ENCODE results near the gene PIK3CD. TPM values are rescaled to one million over a fixed set of nuclear protein-coding genes. Genes with fewer than 3 reads are reported as not detected.

PIK3CD gene
- total and polyA plus RNA-seq, 9 donors, result 1.4 to 3.5 (median 2.2) TPM

GRCh38 chr1:9766759-9767442, 115.4 kb downstream of the PIK3CD start:
- H3K4me3 ChIP-seq (ENCODE audit: low read length), result no peak overlapping the region
- H3K9me3 ChIP-seq (replicated peaks; ENCODE audit: control insufficient read depth, low read depth, low read length), result no peaks in the 10 kb centered on the region
- H3K36me3 ChIP-seq (ENCODE audit: control insufficient read depth, insufficient read depth, low read length), result peaks cover 3% of the 10 kb centered on the region
- H3K27ac ChIP-seq (ENCODE audit: low read length), result no peak overlapping the region
- DNase-seq, result no peak
- WGBS (ENCODE audit: insufficient coverage), result 98% methylated on average over 8 of the region's 15 CpGs
- peaks cover 6% of the 10 kb centered on the region for H3K4me1 ChIP-seq (ENCODE audit: control insufficient read depth, insufficient read depth, low read length)
- H3K27me3 ChIP-seq (ENCODE audit: control insufficient read depth, insufficient read depth, low read length), result no peaks in the 10 kb centered on the region

DNA sequence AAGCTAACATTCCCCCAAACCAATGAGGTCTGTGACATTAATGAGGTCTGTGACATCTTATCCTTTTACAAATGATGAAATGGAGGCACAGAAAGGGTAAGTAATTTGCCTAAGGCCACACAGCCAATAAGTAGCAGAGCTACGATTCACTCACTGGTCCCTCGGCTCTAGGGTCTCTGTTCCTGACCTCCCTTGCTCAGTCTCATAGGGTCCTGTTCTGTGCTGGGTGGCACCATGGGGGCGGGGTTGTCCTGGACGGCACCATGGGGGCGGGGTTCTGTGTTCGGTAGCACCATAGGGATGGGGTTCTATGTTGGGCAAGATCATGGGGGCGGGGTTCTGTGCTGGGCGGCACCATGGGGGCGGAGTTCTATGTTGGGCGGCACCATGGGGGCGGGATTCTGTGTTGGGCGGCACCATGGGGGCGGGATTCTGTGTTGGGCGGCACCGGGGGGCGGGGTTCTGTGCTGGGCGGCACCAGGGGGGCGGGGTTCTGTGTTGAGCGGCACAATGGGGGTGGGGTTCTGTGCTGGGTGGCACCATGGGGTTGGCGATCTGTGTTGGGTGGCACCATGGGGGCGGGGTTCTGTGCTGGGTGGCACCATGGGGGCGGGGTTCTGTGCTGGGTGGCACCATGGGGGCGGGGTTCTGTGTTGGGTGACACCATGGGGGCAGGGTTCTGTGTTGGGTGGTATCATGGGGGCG, 116.6 kb downstream of the PIK3CD start:
- no peak for DNase-seq
- Histone ChIP-seq H3K36me3 (ENCODE audit: control insufficient read depth, insufficient read depth, low read length) (peaks cover 10% of the 10 kb centered on the region), H3K9me3 (replicated peaks; ENCODE audit: control insufficient read depth, low read depth, low read length) (no peaks in the 10 kb centered on the region), H3K4me1 (ENCODE audit: control insufficient read depth, insufficient read depth, low read length) (peaks cover 4% of the 10 kb centered on the region), H3K27me3 (ENCODE audit: control insufficient read depth, insufficient read depth, low read length) (no peaks in the 10 kb centered on the region), H3K4me3 (ENCODE audit: low read length) (no peak overlapping the region), H3K27ac (ENCODE audit: low read length) (no peak overlapping the region)
- WGBS (ENCODE audit: insufficient coverage), result 92% methylated on average over 9 of the region's 24 CpGs

DNA sequence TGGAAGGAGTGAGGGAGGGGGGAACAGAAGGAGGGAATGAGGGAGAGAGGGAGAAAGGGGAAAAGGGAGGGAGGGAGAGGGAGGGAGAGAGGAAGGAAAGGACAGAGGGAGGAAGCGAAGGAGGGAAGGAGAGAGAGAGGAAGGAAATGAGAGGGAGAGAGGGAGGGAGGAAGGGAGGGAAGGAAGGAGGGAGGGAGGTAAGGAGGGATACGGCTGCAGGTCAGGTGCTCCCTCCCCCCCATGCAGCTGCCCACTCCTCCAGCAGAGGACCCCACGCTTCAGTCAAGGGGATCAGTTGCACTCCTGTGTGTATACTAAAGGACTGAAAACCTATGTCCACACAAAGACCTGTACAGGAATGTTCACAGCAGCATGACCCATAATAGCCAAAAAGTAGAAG, 117.5 kb downstream of the PIK3CD start:
- H3K4me3 ChIP-seq (ENCODE audit: low read length), result no peak overlapping the region

GRCh38 chr1:9770298-9770697, 118.8 kb downstream of the PIK3CD start:
- Histone ChIP-seq H3K27me3 (ENCODE audit: control insufficient read depth, insufficient read depth, low read length) (no peaks in the 10 kb centered on the region), H3K4me1 (ENCODE audit: control insufficient read depth, insufficient read depth, low read length) (peaks cover 4% of the 10 kb centered on the region), H3K9me3 (replicated peaks; ENCODE audit: control insufficient read depth, low read depth, low read length) (no peaks in the 10 kb centered on the region), H3K27ac (ENCODE audit: low read length) (no peak overlapping the region), H3K4me3 (ENCODE audit: low read length) (no peak overlapping the region), H3K36me3 (ENCODE audit: control insufficient read depth, insufficient read depth, low read length) (peaks cover 8% of the 10 kb centered on the region)
- 28% methylated on average over 6 of the region's 10 CpGs for WGBS (ENCODE audit: insufficient coverage)
- peak; percentile 52 for DNase-seq

More for the DNA sequence above, 117.5 kb downstream of the PIK3CD start:
- no peak for DNase-seq
- no peak overlapping the region for H3K27ac ChIP-seq (ENCODE audit: low read length)
- 56% methylated on average over 1 of the region's 3 CpGs for WGBS (ENCODE audit: insufficient coverage)
- peaks cover 4% of the 10 kb centered on the region for H3K4me1 ChIP-seq (ENCODE audit: control insufficient read depth, insufficient read depth, low read length)
- no peaks in the 10 kb centered on the region for H3K9me3 ChIP-seq (replicated peaks; ENCODE audit: control insufficient read depth, low read depth, low read length)
- H3K27me3 ChIP-seq (ENCODE audit: control insufficient read depth, insufficient read depth, low read length), result no peaks in the 10 kb centered on the region
- peaks cover 8% of the 10 kb centered on the region for H3K36me3 ChIP-seq (ENCODE audit: control insufficient read depth, insufficient read depth, low read length)

DNA sequence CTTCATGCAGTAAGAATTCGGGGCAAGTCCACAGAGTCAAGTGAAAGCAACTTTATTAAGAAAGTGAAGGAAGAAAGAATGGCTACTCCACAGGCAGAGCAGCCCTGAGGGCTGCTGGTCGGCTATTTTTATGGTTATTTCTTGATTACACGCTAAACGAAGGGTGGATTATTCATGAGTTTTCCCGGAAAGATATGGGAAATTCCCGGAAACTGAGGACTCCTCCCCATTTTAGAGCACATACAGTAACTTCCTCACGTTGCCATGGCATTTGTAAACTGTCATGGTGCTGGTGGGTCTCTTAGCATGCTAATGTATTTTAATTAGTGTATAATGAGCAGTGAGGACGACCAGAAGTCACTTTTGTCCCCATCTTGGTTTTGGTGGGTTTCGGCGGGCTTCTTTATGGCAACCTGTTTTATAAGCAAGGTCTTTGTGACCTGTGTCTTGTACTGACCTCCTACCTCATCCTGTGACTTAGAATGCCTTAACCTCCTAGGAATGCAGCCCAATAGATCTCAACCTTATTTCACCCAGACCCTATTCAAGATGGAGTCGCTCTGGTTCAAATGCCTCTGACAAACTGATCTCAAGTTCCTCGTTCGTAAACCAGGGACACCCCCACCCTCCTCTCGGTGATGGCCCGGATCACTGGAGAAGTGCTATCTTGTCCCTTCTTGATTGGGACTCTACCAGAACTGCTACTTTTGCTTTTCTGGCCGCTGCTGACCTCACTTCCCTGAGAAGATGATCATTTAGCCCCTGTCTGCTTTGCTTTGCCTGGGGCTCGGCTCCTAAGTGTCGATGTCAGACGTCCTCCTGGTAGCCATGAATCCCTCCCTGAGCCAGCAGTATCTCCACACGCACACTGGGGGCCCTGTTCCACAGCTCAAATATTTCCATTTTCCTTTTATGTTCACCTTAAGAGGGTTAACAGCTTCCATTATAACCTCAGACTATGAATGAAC, 123.5 kb downstream of the PIK3CD start:
- WGBS (ENCODE audit: insufficient coverage), result 90% methylated on average over 10 of the region's 20 CpGs
- H3K4me1 ChIP-seq (ENCODE audit: control insufficient read depth, insufficient read depth, low read length), result peaks cover 4% of the 10 kb centered on the region
- peaks cover 8% of the 10 kb centered on the region for H3K36me3 ChIP-seq (ENCODE audit: control insufficient read depth, insufficient read depth, low read length)
- H3K9me3 ChIP-seq (replicated peaks; ENCODE audit: control insufficient read depth, low read depth, low read length), result no peaks in the 10 kb centered on the region
- DNase-seq, result no peak
- no peak overlapping the region for H3K4me3 ChIP-seq (ENCODE audit: low read length)
- no peak overlapping the region for H3K27ac ChIP-seq (ENCODE audit: low read length)
- no peaks in the 10 kb centered on the region for H3K27me3 ChIP-seq (ENCODE audit: control insufficient read depth, insufficient read depth, low read length)

DNA sequence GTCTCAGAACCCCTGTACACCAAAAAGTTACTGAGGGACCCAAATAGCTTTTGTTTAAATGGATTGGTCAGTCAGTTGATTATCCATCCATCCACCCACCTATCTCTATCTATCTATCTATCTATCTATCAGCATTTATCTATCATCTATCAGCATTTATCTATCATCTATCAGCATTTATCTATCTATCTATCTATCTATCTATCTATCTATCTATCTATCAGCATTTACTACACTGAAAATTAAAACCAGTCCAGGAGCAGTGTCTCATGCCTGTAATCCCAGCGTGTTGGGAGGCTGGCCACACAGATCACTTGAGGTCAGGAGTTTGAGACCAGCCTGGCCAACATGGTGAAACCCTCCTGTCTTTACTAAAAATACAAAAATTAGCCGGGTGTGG, 125.2 kb downstream of the PIK3CD start:
- 93% methylated on average over 2 of the region's 2 CpGs for WGBS (ENCODE audit: insufficient coverage)
- H3K27ac ChIP-seq (ENCODE audit: low read length), result no peak overlapping the region
- no peaks in the 10 kb centered on the region for H3K9me3 ChIP-seq (replicated peaks; ENCODE audit: control insufficient read depth, low read depth, low read length)

More for the DNA sequence above, 125.2 kb downstream of the PIK3CD start:
- no peak for DNase-seq
- Histone ChIP-seq H3K27me3 (ENCODE audit: control insufficient read depth, insufficient read depth, low read length) (no peaks in the 10 kb centered on the region), H3K36me3 (ENCODE audit: control insufficient read depth, insufficient read depth, low read length) (peaks cover 8% of the 10 kb centered on the region), H3K4me3 (ENCODE audit: low read length) (no peak overlapping the region), H3K4me1 (ENCODE audit: control insufficient read depth, insufficient read depth, low read length) (no peaks in the 10 kb centered on the region)

Other genes starting within 250 kb of the PIK3CD start
- gene SLC25A33, start 112.3 kb upstream of the PIK3CD start, total RNA-seq, result 1.9 TPM
- 1 to 10 TPM; 1.3 to 2.6 (median 1.9) TPM for gene SLC25A33, start 112.3 kb upstream of the PIK3CD start, polyA plus RNA-seq (ENCODE audit: insufficient read depth in 1 of 8, insufficient read length in 8 of 8, low replicate concordance in 1 of 8)
- 6.9 TPM for gene TMEM201, start 62.8 kb upstream of the PIK3CD start, total RNA-seq
- gene TMEM201, start 62.8 kb upstream of the PIK3CD start, polyA plus RNA-seq (ENCODE audit: insufficient read depth in 1 of 8, insufficient read length in 8 of 8, low replicate concordance in 1 of 8), result 10 to 100 TPM; 14.8 to 22.2 (median 20.0) TPM
- gene CLSTN1, start 172.2 kb downstream of the PIK3CD start, total RNA-seq, result 39.3 TPM
- 100 to 1,000 TPM in 1 of 8 donors, 10 to 100 TPM in 7; 64.2 to 102 (median 82.9) TPM for gene CLSTN1, start 172.2 kb downstream of the PIK3CD start, polyA plus RNA-seq (ENCODE audit: insufficient read depth in 1 of 8, insufficient read length in 8 of 8, low replicate concordance in 1 of 8)

Measured in muscle of leg (tissue), 11 donors.